ENCODE measurements around the gene PARVB.

DNA sequence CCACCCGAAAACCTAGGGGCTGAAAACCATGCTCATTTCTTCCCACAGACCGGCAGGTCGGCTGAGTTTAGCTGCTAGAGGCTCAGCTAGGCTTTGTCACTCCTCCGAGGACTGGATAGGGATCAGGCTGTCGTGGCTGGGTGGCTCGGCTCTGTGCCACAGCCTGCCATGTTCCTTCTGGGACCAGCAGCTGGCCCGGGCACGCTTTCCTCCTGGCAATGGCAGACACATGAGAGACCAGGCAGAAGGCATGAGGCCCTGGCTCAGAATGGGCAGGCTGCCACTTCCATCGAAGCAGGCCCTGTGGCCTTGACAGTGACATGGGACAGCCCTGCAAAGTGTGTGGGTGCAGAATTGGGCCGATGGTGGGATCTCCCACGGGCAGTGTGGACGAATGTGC, 177.6 kb downstream of the PARVB start:
- TF ChIP-seq, protein P1, sequence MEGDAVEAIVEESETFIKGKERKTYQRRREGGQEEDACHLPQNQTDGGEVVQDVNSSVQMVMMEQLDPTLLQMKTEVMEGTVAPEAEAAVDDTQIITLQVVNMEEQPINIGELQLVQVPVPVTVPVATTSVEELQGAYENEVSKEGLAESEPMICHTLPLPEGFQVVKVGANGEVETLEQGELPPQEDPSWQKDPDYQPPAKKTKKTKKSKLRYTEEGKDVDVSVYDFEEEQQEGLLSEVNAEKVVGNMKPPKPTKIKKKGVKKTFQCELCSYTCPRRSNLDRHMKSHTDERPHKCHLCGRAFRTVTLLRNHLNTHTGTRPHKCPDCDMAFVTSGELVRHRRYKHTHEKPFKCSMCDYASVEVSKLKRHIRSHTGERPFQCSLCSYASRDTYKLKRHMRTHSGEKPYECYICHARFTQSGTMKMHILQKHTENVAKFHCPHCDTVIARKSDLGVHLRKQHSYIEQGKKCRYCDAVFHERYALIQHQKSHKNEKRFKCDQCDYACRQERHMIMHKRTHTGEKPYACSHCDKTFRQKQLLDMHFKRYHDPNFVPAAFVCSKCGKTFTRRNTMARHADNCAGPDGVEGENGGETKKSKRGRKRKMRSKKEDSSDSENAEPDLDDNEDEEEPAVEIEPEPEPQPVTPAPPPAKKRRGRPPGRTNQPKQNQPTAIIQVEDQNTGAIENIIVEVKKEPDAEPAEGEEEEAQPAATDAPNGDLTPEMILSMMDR (IDR thresholded peaks at IDR 0.05): no peak
- no peak for TF ChIP-seq POLR2A (IDR thresholded peaks at IDR 0.05)

All from uterus (tissue), 2 donors.